Lower lobe of right lung (tissue), 2 donors: ENCODE measurements around the gene RHOT2. TPM values are rescaled to one million over a fixed set of nuclear protein-coding genes. Genes with fewer than 3 reads are reported as not detected.
"Not testable (repeated sequence)": the region's sequence is repeated elsewhere in the genome, so short reads cannot be mapped to it uniquely, and the experiment has no call there.

Experiments
- ATAC-seq, 2 donors: fragments of 200-7000 bp; cut with Tn5 transposase; one replicate each; pipeline ENCODE4 v1.9.1; 2020 to 2022; ENCODE audit warnings: mild to moderate bottlenecking in 2 of 2, moderate library complexity in 2 of 2
- DNase-seq: peaks from one replicate; pipeline ENCODE4 v3.0.0-alpha.2; 2020
- H3K27ac ChIP-seq: fragments of 200-600 bp; one replicate; pipeline ENCODE4 v1.8.0; 2022
- H3K27me3 ChIP-seq: fragments of 200-600 bp; one replicate; pipeline ENCODE4 v1.8.0; 2022; ENCODE audit warnings: low read depth
- H3K36me3 ChIP-seq: fragments of 200-600 bp; one replicate; pipeline ENCODE4 v1.8.0; 2022; ENCODE audit warnings: mild to moderate bottlenecking
- H3K4me1 ChIP-seq: fragments of 200-600 bp; one replicate; pipeline ENCODE4 v1.8.0; 2022
- H3K4me3 ChIP-seq: fragments of 200-600 bp; one replicate; pipeline ENCODE4 v1.8.0; 2022; ENCODE audit warnings: mild to moderate bottlenecking
- H3K9me3 ChIP-seq: fragments of 200-600 bp; one replicate; pipeline ENCODE4 v1.8.0; 2022
- intact Hi-C: fragments of 100-400 bp; cut with DNase I; formaldehyde crosslinking; loops from one replicate; pipeline ENCODE4 v1.11.0; 2022
- total RNA-seq: library from RNA; stranded (reverse); fragmentation: NEBNext Ultra II Directional; extraction: Animal tissue kit (Norgen Biotek cat#: 25700); gene quantifications from one replicate; pipeline ENCODE4 v1.2.1, GENCODE V29; 2021
- TF ChIP-seq, protein P1 (sequence below): fragments of 200-600 bp; IDR thresholded peaks from one replicate; pipeline ENCODE4 v1.8.0; 2022; ENCODE audit warnings: antibody characterized with exemption, mild to moderate bottlenecking
- donor health status: DM: no; HTN: yes; CAD: no; lungs with severe emphysema.

The RHOT2 gene
- total RNA-seq, 1 donor from 2014 or later = 81.6 TPM

DNA sequence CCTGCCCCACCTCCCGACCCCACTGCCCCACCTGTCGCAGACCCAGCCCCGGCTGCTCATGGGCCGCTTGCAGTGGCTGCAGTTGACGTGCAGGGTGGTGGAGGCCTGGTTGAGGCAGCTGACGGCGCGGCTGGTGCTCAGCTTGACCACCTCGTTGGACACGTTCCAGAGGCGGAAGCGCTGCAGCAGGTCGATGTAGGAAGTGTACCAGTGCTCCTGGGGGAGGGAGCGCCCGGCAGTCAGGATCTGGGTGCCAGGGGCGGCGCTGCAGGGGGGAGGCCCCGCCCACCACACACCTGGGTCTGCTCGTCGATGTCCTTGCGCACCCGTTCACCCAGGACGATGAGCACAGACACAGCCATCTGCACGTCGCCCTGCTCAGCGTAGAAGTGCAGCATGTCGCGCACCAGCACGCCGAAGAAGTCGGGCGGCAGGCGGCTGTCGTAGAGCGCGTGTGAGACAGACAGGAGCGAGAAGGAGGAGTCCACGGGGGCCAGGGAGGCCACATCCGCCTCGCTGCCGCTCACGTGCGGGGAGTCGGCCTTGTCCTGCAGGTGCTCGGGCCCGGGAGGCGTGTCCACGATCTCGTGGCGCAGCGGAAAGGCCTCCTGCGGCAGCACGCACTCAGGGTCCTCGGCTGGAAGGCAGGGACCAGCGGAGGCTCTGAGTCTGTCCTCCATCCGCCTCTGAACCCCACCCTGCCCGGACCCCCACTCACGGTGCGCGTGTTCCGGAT lies 17.2 kb downstream of the RHOT2 start:
- DNase-seq (peak; percentile 61), ATAC-seq (no peak)
- Histone ChIP-seq H3K4me3 (peak overlapping the region; percentile 83), H3K36me3 (peaks cover 36% of the 10 kb centered on the region), H3K27ac (peak overlapping the region; percentile 89), H3K27me3 (no peaks in the 10 kb centered on the region), H3K9me3 (no peaks in the 10 kb centered on the region), H3K4me1 (peaks cover 61% of the 10 kb centered on the region)
- TF ChIP-seq, protein P1, sequence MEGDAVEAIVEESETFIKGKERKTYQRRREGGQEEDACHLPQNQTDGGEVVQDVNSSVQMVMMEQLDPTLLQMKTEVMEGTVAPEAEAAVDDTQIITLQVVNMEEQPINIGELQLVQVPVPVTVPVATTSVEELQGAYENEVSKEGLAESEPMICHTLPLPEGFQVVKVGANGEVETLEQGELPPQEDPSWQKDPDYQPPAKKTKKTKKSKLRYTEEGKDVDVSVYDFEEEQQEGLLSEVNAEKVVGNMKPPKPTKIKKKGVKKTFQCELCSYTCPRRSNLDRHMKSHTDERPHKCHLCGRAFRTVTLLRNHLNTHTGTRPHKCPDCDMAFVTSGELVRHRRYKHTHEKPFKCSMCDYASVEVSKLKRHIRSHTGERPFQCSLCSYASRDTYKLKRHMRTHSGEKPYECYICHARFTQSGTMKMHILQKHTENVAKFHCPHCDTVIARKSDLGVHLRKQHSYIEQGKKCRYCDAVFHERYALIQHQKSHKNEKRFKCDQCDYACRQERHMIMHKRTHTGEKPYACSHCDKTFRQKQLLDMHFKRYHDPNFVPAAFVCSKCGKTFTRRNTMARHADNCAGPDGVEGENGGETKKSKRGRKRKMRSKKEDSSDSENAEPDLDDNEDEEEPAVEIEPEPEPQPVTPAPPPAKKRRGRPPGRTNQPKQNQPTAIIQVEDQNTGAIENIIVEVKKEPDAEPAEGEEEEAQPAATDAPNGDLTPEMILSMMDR = no peak
- intact Hi-C loops = no loop called here

DNA sequence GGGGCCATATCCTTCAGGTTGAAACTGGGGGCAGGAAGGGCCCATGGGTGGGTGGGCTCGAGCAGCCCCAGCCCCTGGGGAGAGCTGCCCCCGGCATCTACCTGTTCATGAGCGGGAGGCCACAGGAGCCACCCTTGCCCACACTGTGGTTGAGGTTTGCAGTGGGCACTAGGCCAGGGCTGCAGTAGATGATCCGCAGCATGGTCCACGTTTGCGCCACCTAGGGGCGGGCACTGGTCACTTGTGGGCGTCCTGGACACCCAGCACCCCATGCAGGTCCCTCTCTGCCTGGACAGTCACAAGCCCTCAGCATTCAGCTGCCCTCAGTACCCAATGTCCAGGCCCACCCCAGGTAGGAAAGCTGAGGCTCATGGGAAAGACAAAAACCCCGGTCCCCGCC lies 18.0 kb downstream of the RHOT2 start:
- H3K27me3 ChIP-seq = no peaks in the 10 kb centered on the region
- intact Hi-C loops = no loop called here

DNA sequence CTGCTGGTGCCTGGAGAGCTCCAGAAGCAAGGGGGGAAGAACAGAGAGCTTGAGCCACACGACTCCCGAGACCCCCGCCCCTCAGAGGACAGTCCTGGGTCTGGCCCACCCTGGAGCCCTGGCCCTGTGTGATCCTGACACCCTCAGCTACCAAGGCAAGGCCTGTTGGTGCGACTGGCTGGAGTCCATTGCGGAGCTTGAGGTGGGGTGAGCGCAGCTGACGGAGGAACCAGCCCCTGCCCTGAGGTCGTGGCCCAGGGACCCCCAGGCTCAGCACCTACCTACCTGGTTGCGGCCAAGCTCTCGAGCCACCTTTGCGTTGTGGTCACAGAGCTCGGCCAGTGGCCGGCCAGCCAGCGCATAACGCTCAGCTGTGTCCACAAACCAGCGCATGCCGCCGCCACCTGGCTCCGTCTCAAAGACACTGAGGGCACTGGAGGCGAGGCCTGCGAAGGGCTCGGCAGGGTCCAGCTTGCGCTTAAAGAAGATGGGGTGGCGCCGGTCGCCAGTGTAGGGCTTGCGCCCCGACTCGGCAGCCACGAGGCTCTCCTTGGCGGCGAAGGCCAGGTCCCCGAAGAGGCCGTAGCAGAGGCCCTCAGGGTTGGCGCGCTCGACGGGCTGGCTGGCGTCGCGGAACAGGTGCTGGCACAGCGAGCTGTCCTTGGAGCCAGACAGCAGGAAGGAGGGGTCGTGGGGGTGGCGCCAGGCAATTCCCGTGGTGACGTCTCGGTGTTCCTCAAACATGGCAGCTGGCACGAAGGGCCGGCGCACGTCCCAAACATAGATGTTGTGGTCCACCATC lies 18.7 kb downstream of the RHOT2 start:
- Histone ChIP-seq H3K27me3 (no peaks in the 10 kb centered on the region), H3K27ac (no peak overlapping the region), H3K4me3 (no peak overlapping the region), H3K9me3 (no peaks in the 10 kb centered on the region), H3K36me3 (peaks cover 31% of the 10 kb centered on the region), H3K4me1 (peaks cover 60% of the 10 kb centered on the region)
- TF ChIP-seq, protein P1 = no peak
- DNase-seq = no peak
- ATAC-seq = no peak
- intact Hi-C loops = no loop called here

More for the DNA sequence above, 18.0 kb downstream of the RHOT2 start:
- H3K4me1 ChIP-seq = peaks cover 66% of the 10 kb centered on the region
- ATAC-seq = no peak
- H3K27ac ChIP-seq = no peak overlapping the region
- H3K36me3 ChIP-seq = peaks cover 36% of the 10 kb centered on the region
- peak; percentile 74 for DNase-seq
- TF ChIP-seq, protein P1 = peak; percentile 36
- no peaks in the 10 kb centered on the region for H3K9me3 ChIP-seq
- no peak overlapping the region for H3K4me3 ChIP-seq

DNA sequence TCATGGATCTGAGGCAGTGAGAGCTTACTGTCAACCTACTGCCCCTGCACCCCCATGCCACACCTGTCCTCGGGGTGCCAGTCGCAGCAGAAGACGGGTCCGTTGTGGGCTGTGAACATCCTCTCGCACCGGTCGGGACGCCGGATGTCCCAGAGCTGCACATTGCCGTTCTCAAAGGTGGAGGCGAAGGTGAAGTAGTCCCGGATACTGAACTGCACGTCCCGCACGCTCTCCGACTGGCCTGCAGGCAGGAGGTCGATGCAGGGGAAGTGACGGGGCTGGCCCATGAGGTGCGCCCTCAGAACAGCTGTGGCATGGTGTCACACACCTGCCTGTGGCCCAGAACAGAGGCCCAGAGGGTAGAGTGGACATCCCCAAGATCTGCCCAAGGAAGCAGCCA lies 19.6 kb downstream of the RHOT2 start:
- no peak overlapping the region for H3K27ac ChIP-seq
- H3K36me3 ChIP-seq = peaks cover 22% of the 10 kb centered on the region
- intact Hi-C loops = no loop called here
- H3K4me3 ChIP-seq = no peak overlapping the region
- H3K9me3 ChIP-seq = no peaks in the 10 kb centered on the region
- peaks cover 6% of the 10 kb centered on the region for H3K27me3 ChIP-seq
- TF ChIP-seq, protein P1 = no peak
- H3K4me1 ChIP-seq = peaks cover 52% of the 10 kb centered on the region
- ATAC-seq (no peak), DNase-seq (no peak)

DNA sequence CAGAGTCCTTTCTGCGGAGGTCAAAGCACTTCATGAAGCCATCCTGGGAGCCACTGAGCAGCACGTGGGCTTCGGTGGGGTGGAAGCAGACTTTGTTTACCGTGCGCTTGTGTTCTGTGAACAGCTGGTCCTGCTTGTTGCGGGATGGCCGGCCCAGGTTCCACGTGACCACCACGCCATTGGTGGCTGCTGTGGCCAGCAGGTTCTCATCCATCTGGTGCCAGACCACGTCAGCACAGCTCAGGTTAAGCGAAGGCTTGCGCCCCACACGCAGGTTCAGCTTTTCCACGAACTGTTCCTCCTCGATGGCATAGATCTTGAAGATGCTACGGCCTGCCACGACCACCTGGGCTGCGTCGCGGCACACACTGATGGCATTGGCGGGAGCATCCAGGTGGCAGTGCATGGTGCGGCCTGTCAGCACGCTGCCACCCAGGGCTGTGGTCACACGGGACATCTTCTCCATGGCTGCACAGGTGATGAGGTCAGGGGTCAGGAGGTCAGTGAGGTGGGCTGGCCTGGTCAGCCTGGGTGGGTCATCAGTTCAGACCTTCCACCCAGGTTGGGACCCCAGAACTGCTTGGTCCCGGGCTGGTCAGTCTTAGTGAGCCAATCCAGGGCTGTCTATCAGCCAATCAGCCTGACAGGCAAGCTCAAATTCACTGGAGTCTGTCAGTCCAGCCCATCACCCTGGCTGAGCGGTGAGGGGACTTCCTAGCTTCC lies 21.4 kb downstream of the RHOT2 start:
- peaks cover 41% of the 10 kb centered on the region for H3K4me1 ChIP-seq
- peak overlapping the region; percentile 90 for H3K4me3 ChIP-seq
- DNase-seq = no peak
- TF ChIP-seq, protein P1 = no peak
- H3K36me3 ChIP-seq = peaks cover 16% of the 10 kb centered on the region
- ATAC-seq = no peak
- no peaks in the 10 kb centered on the region for H3K9me3 ChIP-seq
- H3K27ac ChIP-seq = peak overlapping the region; percentile 88
- intact Hi-C loops = no loop called here
- H3K27me3 ChIP-seq = peaks cover 24% of the 10 kb centered on the region

DNA sequence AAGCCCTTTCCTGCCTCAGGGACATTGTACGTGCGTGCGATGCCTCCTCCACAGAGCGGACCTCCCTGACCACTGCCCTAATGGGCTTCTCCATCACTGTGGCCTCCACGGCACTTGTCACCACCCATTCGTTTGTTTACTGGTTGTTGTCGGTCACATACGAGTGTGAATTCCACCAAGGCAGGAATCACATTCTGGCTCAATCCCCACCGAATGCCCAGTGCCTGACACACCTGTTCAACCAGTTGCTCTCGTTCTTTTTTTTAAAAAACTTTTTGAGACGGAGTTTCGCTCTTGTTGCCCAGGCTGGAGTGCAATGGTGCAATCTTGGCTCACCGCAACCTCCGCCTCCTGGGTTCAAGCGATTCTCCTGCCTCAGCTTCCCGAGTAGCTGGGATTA lies 23.3 kb downstream of the RHOT2 start:
- H3K27ac ChIP-seq, H3K9me3 ChIP-seq, ATAC-seq, DNase-seq, H3K4me3 ChIP-seq, intact Hi-C loops: not testable (repeated sequence)
- H3K4me1 ChIP-seq = peaks cover 41% of the 10 kb centered on the region
- peaks cover 41% of the 10 kb centered on the region for H3K27me3 ChIP-seq
- H3K36me3 ChIP-seq = peaks cover 12% of the 10 kb centered on the region
